Hepatocyte (in vitro differentiated cells): ENCODE results near the gene RNF115.

Experiments used
- EZH2 ChIP-seq: fragments of 200-600 bp; sonication (generic); IDR thresholded peaks from 2 replicates; pipeline ENCODE4 v1.6.1; 2016; ENCODE audit warnings: antibody characterized with exemption, mild to moderate bottlenecking, borderline replicate concordance
- EZH2phosphoT487 ChIP-seq: fragments of 200-600 bp; sonication (generic); IDR thresholded peaks from one replicate; pipeline ENCODE4 v1.6.1; 2018; ENCODE audit warnings: antibody characterized with exemption, mild to moderate bottlenecking, low read depth, moderate library complexity; ENCODE audit not compliant: unreplicated experiment, severe bottlenecking
- TF ChIP-seq, protein P1 (sequence below): fragments of 200-600 bp; sonication (generic); IDR thresholded peaks from 2 replicates; pipeline ENCODE4 v1.5.1; 2016; ENCODE audit warnings: antibody characterized with exemption, mild to moderate bottlenecking; ENCODE audit not compliant: poor library complexity

DNA sequence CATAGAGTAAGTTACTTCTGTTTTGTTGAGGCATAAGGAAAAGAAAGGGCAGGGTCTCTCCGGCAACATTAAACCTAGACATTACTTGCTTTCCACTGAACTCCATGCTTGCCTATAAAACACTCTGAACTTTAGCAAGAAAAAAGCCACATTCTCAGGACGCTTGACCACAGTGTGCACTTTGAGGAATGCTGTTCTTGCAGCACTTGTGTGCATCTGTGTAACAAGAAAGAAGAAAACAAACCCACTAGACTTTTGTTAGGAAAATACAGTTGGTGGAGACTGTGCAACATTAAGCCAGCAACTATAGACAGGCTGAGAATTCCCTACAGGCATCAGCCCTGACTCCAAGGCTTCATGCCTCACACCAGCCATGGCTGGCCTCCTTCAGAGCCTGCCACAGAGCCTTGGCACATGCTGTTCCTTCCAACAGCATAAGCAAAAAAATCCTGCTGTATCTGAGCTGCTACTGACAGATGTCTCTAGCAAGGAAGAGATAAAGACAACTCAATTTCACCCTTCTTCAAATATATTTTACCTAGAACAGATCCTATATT is 122.5 kb downstream of the RNF115 start:
- TF ChIP-seq, protein P1, sequence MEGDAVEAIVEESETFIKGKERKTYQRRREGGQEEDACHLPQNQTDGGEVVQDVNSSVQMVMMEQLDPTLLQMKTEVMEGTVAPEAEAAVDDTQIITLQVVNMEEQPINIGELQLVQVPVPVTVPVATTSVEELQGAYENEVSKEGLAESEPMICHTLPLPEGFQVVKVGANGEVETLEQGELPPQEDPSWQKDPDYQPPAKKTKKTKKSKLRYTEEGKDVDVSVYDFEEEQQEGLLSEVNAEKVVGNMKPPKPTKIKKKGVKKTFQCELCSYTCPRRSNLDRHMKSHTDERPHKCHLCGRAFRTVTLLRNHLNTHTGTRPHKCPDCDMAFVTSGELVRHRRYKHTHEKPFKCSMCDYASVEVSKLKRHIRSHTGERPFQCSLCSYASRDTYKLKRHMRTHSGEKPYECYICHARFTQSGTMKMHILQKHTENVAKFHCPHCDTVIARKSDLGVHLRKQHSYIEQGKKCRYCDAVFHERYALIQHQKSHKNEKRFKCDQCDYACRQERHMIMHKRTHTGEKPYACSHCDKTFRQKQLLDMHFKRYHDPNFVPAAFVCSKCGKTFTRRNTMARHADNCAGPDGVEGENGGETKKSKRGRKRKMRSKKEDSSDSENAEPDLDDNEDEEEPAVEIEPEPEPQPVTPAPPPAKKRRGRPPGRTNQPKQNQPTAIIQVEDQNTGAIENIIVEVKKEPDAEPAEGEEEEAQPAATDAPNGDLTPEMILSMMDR = no peak
- TF ChIP-seq EZH2 (no peak), EZH2phosphoT487 (no peak)
